ENCODE data around the gene DUSP22. TPM values are rescaled to one million over a fixed set of nuclear protein-coding genes. Genes with fewer than 3 reads are reported as not detected.

DUSP22 gene
- total and polyA plus RNA-seq, 2 of the 8 experiments (the other 6 are each of a cell fraction or from before 2014, with no cell fraction given): 15.5 to 32.4 TPM

DNA sequence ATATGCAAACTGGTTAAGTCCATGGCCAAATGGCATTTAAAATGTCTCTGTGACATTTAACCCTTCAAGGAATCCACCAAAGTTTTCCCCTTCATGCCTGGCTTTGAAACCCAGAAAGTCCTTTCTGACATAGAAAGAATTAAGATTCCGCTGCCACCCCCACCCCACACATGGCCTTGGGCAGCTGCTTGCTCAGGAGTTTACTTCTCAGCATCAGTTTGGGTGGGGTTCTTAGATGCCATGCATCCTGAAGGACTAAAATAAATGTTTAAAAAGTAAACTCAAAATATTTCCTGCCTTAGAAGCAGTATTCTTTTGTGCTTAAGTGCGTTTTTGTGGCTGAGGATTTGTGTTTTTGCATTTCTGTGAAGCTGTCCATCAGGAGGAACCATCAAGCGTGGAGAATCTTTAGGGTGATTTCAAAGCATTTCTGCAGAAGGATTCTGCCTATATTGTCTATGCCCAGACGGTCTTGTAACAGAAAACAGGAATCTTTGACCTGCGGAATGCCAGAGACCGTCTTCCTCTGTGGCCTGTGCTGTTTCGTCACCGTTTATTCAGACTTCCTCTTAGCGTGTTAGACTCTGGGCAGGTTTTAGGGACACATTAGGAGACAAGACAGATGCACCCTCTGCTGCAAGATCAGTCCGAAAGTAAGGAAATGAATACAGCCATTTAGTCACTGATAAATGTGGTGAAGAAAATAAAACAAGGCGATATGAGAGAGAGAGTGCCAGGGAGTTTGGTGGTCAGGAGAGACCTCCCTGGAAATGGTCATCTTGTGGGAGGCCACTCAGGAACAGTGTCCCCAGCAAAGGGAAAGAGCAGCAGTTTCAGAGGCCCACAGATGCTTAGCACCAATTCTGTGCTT, 6.2 kb downstream of the DUSP22 start:
- no peak overlapping the region for H2AFZ ChIP-seq (ENCODE audit: low read length)
- no peak overlapping the region for H3K23ac ChIP-seq (ENCODE audit: insufficient read length)
- H3K9ac ChIP-seq (replicated peaks in 1 of 4; ENCODE audit: extremely low read depth in 1 of 4, low read depth in 3 of 4, low read length in 3 of 4): no peak overlapping the region
- H3K27ac ChIP-seq (ENCODE audit: low read depth, low read length): no peak overlapping the region
- H3K23me2 ChIP-seq (ENCODE audit: low read depth, low read length): peaks cover under 1% of the 10 kb centered on the region
- H4K91ac ChIP-seq (replicated peaks; ENCODE audit: insufficient read length, low read length): no peak overlapping the region
- no peak overlapping the region for H4K8ac ChIP-seq (ENCODE audit: extremely low read depth, insufficient read depth, low read length)
- no peak overlapping the region for H2BK5ac ChIP-seq (ENCODE audit: low read depth, low read length)
- H3K4me2 ChIP-seq (ENCODE audit: insufficient read depth in 1 of 2, low read depth in 2 of 2, low read length in 2 of 2): no peak overlapping the region
- H3K4ac ChIP-seq (replicated peaks; ENCODE audit: insufficient read length, low read depth, low read length): no peak overlapping the region
- H2BK12ac ChIP-seq (ENCODE audit: low read depth, low read length): no peak overlapping the region
- POLR2A ChIA-PET (ENCODE audit: partially characterized antibody): no interaction called here
- no peak overlapping the region for H2BK15ac ChIP-seq (ENCODE audit: low read length)
- H3K18ac ChIP-seq (ENCODE audit: extremely low read depth, low read length): no peak overlapping the region
- no peak overlapping the region for H2AK5ac ChIP-seq (ENCODE audit: low read depth, low read length)
- H4K20me1 ChIP-seq (replicated peaks in 1 of 2; ENCODE audit: control insufficient read depth in 1 of 2, insufficient read depth in 2 of 2, low read length in 2 of 2): peaks cover 0 to 2% of the 10 kb centered on the region in 2 experiments
- H2BK120ac ChIP-seq (replicated peaks; ENCODE audit: low read depth, low read length): no peak overlapping the region
- FAIRE-seq (no peak), DNase-seq (ENCODE audit: low read depth in 1 of 2, low spot score in 2 of 2) (no peak)
- peaks cover 50 to 78% of the 10 kb centered on the region in 2 experiments for H3K9me3 ChIP-seq (ENCODE audit: insufficient read depth in 2 of 2, low read depth in 1 of 2, low read length in 1 of 2)
- no peak overlapping the region for H4K5ac ChIP-seq (ENCODE audit: insufficient read length, low read depth, low read length)
- H3K79me2 ChIP-seq (ENCODE audit: control insufficient read depth in 1 of 2, insufficient read depth in 2 of 2, low read length in 2 of 2): peaks cover 7 to 28% of the 10 kb centered on the region in 2 experiments; a peak in 2 of 4 replicates
- no peaks in the 10 kb centered on the region for H3K36me3 ChIP-seq (ENCODE audit: control insufficient read depth in 2 of 4, insufficient read depth in 4 of 4, low read length in 3 of 4)
- H3K79me1 ChIP-seq (ENCODE audit: low read depth, low read length): peaks cover 5% of the 10 kb centered on the region; the same call in 1 of the 2 replicates
- CTCF ChIA-PET (ENCODE audit: partially characterized antibody): interaction anchor here (1.4 kb wide), 1 partner anchor 51 kb away, joined by 5 read pairs; no protein-coding TSS in a partner anchor
- 0 out of 7 replicates have a peak, but pooled peaks cover 0 to under 1% (median 0%) of the 10 kb centered on the region in 4 experiments for H3K27me3 ChIP-seq (replicated peaks in 1 of 4; ENCODE audit: control insufficient read depth in 3 of 4, extremely low read depth in 1 of 4, insufficient read depth in 3 of 4, low read length in 3 of 4)
- H3K14ac ChIP-seq (ENCODE audit: insufficient read length): no peak overlapping the region
- no peak overlapping the region for H3K4me3 ChIP-seq (ENCODE audit: extremely low read depth in 1 of 4, insufficient read depth in 2 of 4, low read depth in 3 of 4, low read length in 4 of 4)
- H2BK20ac ChIP-seq (ENCODE audit: low read length): no peak overlapping the region
- H3K56ac ChIP-seq (replicated peaks; ENCODE audit: insufficient read length, low read depth, low read length): no peak overlapping the region
- 78% methylated on average over 11 of the region's 11 CpGs; no CpG with 5 or more reads in 1 of the 2 experiments for WGBS, 2 experiments (ENCODE audit: extremely low coverage in 1 of 2, insufficient coverage in 1 of 2, insufficient read length in 1 of 2, insufficient replicate concordance in 2 of 2, low coverage in 1 of 2, low lambda C conversion rate in 2 of 2, missing lambda C conversion rate in 1 of 2)
- peaks cover 0 to 4% (median 2%) of the 10 kb centered on the region in 4 experiments; a peak in 5 of 7 replicates for H3K4me1 ChIP-seq (replicated peaks in 1 of 4; ENCODE audit: control insufficient read depth in 3 of 4, insufficient read depth in 4 of 4, low read length in 3 of 4)
- TF ChIP-seq CREB1 (IDR thresholded peaks at IDR 0.05) (no peak), RAD21 (IDR thresholded peaks at IDR 0.05 in 1 of 2, conservative IDR thresholded peaks at IDR 0.05 in 1 of 2; ENCODE audit: low read depth in 2 of 2, low read length in 2 of 2) (no peak), ZNF274 (IDR thresholded peaks at IDR 0.05; ENCODE audit: borderline replicate concordance, extremely low read depth, low read length) (no peak), SP1 (IDR thresholded peaks at IDR 0.05; ENCODE audit: low read depth, low read length) (no peak), BCL11A (IDR thresholded peaks at IDR 0.05; ENCODE audit: low read depth in 2 of 2, low read length in 2 of 2) (no peak), CBX5 (IDR thresholded peaks at IDR 0.05; ENCODE audit: low read depth, low read length) (no peak), MAX (IDR thresholded peaks at IDR 0.05) (no peak), CHD2 (IDR thresholded peaks at IDR 0.05; ENCODE audit: low read length) (no peak), SP4 (IDR thresholded peaks at IDR 0.05; ENCODE audit: low read length) (no peak), SRF (IDR thresholded peaks at IDR 0.05; ENCODE audit: low read depth, low read length) (no peak), POLR2A (IDR thresholded peaks at IDR 0.05; ENCODE audit: control extremely low read depth in 1 of 2, low read depth in 2 of 2, low read length in 2 of 2) (no peak), CHD1 (IDR thresholded peaks at IDR 0.05; ENCODE audit: low read depth, low read length) (no peak), TBP (IDR thresholded peaks at IDR 0.05; ENCODE audit: low read depth, low read length) (no peak), YY1 (IDR thresholded peaks at IDR 0.05; ENCODE audit: low read depth, low read length) (no peak)
